ENCODE data around the gene MBOAT1. TPM values are rescaled to one million over a fixed set of nuclear protein-coding genes. Genes with fewer than 3 reads are reported as not detected.
A peak's percentile ranks its signal among the peaks of the same experiment; 100 is the strongest.
"Not testable (repeated sequence)": the region's sequence is repeated elsewhere in the genome, so short reads cannot be mapped to it uniquely, and the experiment has no call there.

Gene MBOAT1
- total and polyA plus RNA-seq, 2 experiments from 2014 or later, result 0.74 to 10.4 TPM

DNA sequence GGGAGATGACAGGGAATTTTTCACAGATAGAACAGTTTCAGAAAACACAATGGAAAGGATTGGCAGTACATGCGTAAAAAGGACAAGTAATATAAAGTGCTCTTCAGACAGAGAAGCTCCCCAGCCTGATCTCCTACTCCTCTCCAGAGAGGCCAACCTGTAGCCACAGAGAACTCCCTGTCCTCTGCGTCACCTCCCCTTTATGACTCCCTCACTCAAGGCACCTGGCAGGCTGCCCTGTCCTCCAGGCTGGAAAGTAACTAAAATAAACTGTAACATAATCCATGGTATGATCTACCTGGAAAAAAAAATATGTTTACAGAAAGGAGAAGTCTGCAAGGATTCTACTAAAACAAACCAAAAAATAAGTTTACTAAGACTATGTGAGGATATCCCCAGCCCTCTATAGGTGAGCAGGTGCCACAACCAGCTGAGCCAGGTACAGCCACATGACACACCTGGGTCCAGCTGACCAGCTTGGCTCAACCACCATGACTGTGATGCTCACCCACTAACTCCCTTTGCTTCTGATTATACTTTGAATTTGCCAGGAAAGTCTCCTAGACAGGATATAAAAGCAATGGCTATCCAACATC, 29.2 kb downstream of the MBOAT1 start:
- peak; percentile 68 for DNase-seq (ENCODE audit: low spot score)
- Histone ChIP-seq H4K20me1 (ENCODE audit: insufficient read depth, poor library complexity, severe bottlenecking) (no peaks in the 10 kb centered on the region), H3K27me3 (no peaks in the 10 kb centered on the region), H3K36me3 (replicated peaks; ENCODE audit: insufficient read depth, low read depth) (no peaks in the 10 kb centered on the region), H3K79me2 (no peaks in the 10 kb centered on the region), H3K9me2 (replicated peaks; ENCODE audit: insufficient read depth) (no peaks in the 10 kb centered on the region), H3K9me3 (ENCODE audit: low read depth) (no peaks in the 10 kb centered on the region), H3K4me1 (ENCODE audit: insufficient read depth) (peaks cover 5% of the 10 kb centered on the region), H3K4me3 (no peak overlapping the region), H3K27ac (peak overlapping the region; percentile 68), H2AFZ (no peak overlapping the region), H3K4me2 (no peak overlapping the region)
- 54% methylated on average over 2 of the region's 2 CpGs for WGBS (ENCODE audit: low lambda C conversion rate, missing lambda C conversion rate)
- no peak for TF ChIP-seq EZH2phosphoT487 (IDR thresholded peaks at IDR 0.05; ENCODE audit: low read depth, severe bottlenecking, unreplicated experiment)
- TF ChIP-seq, protein P1, sequence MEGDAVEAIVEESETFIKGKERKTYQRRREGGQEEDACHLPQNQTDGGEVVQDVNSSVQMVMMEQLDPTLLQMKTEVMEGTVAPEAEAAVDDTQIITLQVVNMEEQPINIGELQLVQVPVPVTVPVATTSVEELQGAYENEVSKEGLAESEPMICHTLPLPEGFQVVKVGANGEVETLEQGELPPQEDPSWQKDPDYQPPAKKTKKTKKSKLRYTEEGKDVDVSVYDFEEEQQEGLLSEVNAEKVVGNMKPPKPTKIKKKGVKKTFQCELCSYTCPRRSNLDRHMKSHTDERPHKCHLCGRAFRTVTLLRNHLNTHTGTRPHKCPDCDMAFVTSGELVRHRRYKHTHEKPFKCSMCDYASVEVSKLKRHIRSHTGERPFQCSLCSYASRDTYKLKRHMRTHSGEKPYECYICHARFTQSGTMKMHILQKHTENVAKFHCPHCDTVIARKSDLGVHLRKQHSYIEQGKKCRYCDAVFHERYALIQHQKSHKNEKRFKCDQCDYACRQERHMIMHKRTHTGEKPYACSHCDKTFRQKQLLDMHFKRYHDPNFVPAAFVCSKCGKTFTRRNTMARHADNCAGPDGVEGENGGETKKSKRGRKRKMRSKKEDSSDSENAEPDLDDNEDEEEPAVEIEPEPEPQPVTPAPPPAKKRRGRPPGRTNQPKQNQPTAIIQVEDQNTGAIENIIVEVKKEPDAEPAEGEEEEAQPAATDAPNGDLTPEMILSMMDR (IDR thresholded peaks at IDR 0.05; ENCODE audit: poor library complexity), result peak; percentile 10

DNA sequence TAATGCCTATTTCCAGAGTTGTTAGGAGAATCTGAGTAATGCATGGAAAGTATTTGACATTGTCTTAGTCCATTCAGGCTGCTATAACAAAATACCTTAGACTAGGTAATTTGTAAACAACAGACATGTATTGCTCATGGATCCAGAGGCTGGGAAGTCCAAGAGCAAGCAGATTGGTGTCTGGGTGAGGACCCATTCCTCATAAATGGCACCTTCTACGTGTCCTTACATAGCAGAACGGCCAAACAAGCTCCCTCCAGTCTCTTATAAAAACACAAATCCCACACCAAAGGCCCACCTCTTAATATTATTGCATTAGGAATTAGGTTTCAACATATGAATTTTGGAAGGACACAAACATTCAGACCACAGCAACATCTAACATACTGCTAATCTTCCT, 30.2 kb downstream of the MBOAT1 start:
- Histone ChIP-seq H3K27ac (no peak overlapping the region), H3K27me3 (no peaks in the 10 kb centered on the region), H3K79me2 (no peaks in the 10 kb centered on the region), H3K4me3 (no peak overlapping the region), H3K36me3 (replicated peaks; ENCODE audit: insufficient read depth, low read depth) (no peaks in the 10 kb centered on the region), H4K20me1 (ENCODE audit: insufficient read depth, poor library complexity, severe bottlenecking) (no peaks in the 10 kb centered on the region), H3K9me3 (ENCODE audit: low read depth) (no peaks in the 10 kb centered on the region), H2AFZ (no peak overlapping the region), H3K9me2 (replicated peaks; ENCODE audit: insufficient read depth) (no peaks in the 10 kb centered on the region), H3K4me2 (no peak overlapping the region), H3K4me1 (ENCODE audit: insufficient read depth) (peaks cover 5% of the 10 kb centered on the region)
- WGBS (ENCODE audit: low lambda C conversion rate, missing lambda C conversion rate), result 95% methylated on average over 2 of the region's 2 CpGs
- TF ChIP-seq, protein P1 (IDR thresholded peaks at IDR 0.05; ENCODE audit: poor library complexity), result no peak
- TF ChIP-seq EZH2phosphoT487 (IDR thresholded peaks at IDR 0.05; ENCODE audit: low read depth, severe bottlenecking, unreplicated experiment) (no peak), EZH2 (IDR thresholded peaks at IDR 0.05; ENCODE audit: borderline replicate concordance) (no peak)
- no peak for DNase-seq (ENCODE audit: low spot score)

DNA sequence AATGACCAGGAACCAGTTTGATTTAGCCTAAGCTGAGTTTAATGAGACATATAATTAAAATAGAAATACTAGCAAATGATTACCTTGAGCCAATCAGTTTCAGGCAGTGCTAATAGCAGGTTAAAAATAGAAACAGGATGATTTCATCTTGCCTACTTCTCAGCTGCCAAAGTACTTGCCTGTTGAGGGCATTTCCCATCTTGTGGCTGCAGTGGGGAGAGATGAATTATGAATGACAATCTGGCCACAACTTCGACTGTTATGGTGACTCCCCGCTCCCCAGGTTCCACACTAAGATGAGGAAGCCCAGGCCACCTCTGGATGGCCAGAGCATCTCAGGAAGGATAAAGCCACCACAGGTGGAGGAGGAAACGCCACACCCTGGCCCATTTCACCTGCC, 31.3 kb downstream of the MBOAT1 start:
- H3K4me1 ChIP-seq (ENCODE audit: insufficient read depth), result peaks cover 5% of the 10 kb centered on the region
- no peak for DNase-seq (ENCODE audit: low spot score)
- no peaks in the 10 kb centered on the region for H3K27me3 ChIP-seq
- H3K36me3 ChIP-seq (replicated peaks; ENCODE audit: insufficient read depth, low read depth), result no peaks in the 10 kb centered on the region
- WGBS (ENCODE audit: low lambda C conversion rate, missing lambda C conversion rate), result 100% methylated on average over 3 of the region's 3 CpGs
- H3K9me2 ChIP-seq (replicated peaks; ENCODE audit: insufficient read depth), result no peaks in the 10 kb centered on the region
- H3K27ac ChIP-seq, result no peak overlapping the region
- TF ChIP-seq, protein P1 (IDR thresholded peaks at IDR 0.05; ENCODE audit: poor library complexity), result no peak
- no peak for TF ChIP-seq EZH2phosphoT487 (IDR thresholded peaks at IDR 0.05; ENCODE audit: low read depth, severe bottlenecking, unreplicated experiment)
- TF ChIP-seq EZH2 (IDR thresholded peaks at IDR 0.05; ENCODE audit: borderline replicate concordance), result no peak
- H3K4me3 ChIP-seq, result no peak overlapping the region
- H4K20me1 ChIP-seq (ENCODE audit: insufficient read depth, poor library complexity, severe bottlenecking), result no peaks in the 10 kb centered on the region
- no peaks in the 10 kb centered on the region for H3K9me3 ChIP-seq (ENCODE audit: low read depth)
- no peak overlapping the region for H3K4me2 ChIP-seq
- H2AFZ ChIP-seq, result no peak overlapping the region
- no peaks in the 10 kb centered on the region for H3K79me2 ChIP-seq

DNA sequence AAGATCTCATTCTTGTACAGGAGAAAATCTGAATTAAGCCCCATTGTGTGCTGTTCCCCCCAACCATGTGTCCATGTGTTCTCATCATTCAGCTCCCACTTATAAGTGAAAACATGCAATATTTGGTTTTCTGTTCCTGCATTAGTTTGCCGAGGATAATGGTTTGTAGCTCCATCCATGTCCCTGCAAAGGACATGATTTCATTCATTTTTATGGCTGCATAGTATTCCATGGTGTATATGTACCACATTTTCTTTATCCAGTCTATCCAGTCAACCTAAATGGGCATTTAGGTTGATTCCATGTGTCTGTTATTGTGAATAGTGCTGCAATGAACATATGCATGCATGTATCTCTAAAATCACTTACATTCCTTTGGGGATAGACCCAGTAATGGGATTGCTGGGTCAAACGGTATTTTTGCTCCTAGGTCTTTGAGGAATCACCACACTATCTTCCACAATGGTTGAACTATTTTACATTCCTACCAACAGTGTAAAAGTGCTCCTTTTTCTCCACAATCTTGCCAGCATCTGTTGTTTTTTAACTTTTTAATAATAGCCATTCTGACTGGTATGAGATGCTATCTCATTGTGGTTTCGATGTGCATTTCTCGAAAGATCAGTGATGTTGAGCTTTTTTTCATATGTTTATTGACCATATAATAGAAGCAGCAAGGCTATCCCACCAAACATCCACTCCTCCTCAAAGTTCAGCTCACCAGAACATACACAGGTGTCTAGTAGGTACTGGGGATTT, 32.8 kb downstream of the MBOAT1 start:
- H4K20me1 ChIP-seq (ENCODE audit: insufficient read depth, poor library complexity, severe bottlenecking); H3K4me3 ChIP-seq; H3K27me3 ChIP-seq; H3K79me2 ChIP-seq; H3K27ac ChIP-seq; H3K9me3 ChIP-seq (ENCODE audit: low read depth); H2AFZ ChIP-seq; H3K4me1 ChIP-seq (ENCODE audit: insufficient read depth); H3K36me3 ChIP-seq (replicated peaks; ENCODE audit: insufficient read depth, low read depth); H3K4me2 ChIP-seq; DNase-seq (ENCODE audit: low spot score); H3K9me2 ChIP-seq (replicated peaks; ENCODE audit: insufficient read depth): not testable (repeated sequence)
- WGBS (ENCODE audit: low lambda C conversion rate, missing lambda C conversion rate), result 82% methylated on average over 4 of the region's 4 CpGs

Measured in hepatocyte (in vitro differentiated cells).